Immature natural killer cell (primary cell): Measurements from ENCODE around the gene TAL2. TPM values are rescaled to one million over a fixed set of nuclear protein-coding genes. Genes with fewer than 3 reads are reported as not detected.

ENCODE experiments used
- DNase-seq, 3 donors: peaks; one replicate each; pipeline ENCODE4 v3.0.0; 2022; ENCODE audit warnings: mixed read lengths in 1 of 3
- H3K27ac Mint-ChIP-seq, 6 donors: one replicate each; pipeline ENCODE4 v1.8.0; 2020; ENCODE audit warnings: mixed read lengths in 6 of 6, mild to moderate bottlenecking in 5 of 6, inconsistent platforms in 4 of 6, moderate library complexity in 3 of 6
- H3K27me3 Mint-ChIP-seq, 3 donors: one replicate each; pipeline ENCODE4 v1.8.0; 2020 to 2021; ENCODE audit warnings: low read depth in 3 of 3, mild to moderate bottlenecking in 3 of 3, mixed read lengths in 3 of 3, moderate library complexity in 3 of 3, inconsistent platforms in 1 of 3
- H3K36me3 Mint-ChIP-seq, 3 donors: one replicate each; pipeline ENCODE4 v1.8.0; 2020; ENCODE audit warnings: mixed read lengths in 3 of 3, inconsistent platforms in 2 of 3, mild to moderate bottlenecking in 2 of 3
- H3K4me1 Mint-ChIP-seq, 2 donors: one replicate each; pipeline ENCODE4 v1.8.0; 2020; ENCODE audit warnings: inconsistent platforms in 2 of 2, mild to moderate bottlenecking in 2 of 2, mixed read lengths in 2 of 2, moderate library complexity in 1 of 2
- H3K4me3 Mint-ChIP-seq, 5 donors: one replicate each; pipeline ENCODE4 v1.8.0; 2020; ENCODE audit warnings: mild to moderate bottlenecking in 5 of 5, mixed read lengths in 5 of 5, inconsistent platforms in 3 of 5, moderate library complexity in 3 of 5
- H3K9me3 Mint-ChIP-seq, 6 donors: one replicate each; pipeline ENCODE4 v1.8.0; 2020; ENCODE audit warnings: mild to moderate bottlenecking in 6 of 6, mixed read lengths in 6 of 6, inconsistent platforms in 4 of 6, moderate library complexity in 3 of 6
- polyA plus RNA-seq, 3 donors: library from polyadenylated mRNA; unstranded; fragments of 300-500 nt; fragmentation: Illumina TruSeq; gene quantifications; one replicate each; pipeline ENCODE4 v1.2.3, GENCODE V29; 2021

TAL2 gene
- polyA plus RNA-seq, 3 donors from 2014 or later, result not detected

- H3K27me3 Mint-ChIP-seq, result peaks cover 0 to 6% (median 2%) of the 10 kb centered on the region in 3 donors
- peaks cover 0 to 4% (median 0%) of the 10 kb centered on the region in 3 donors for H3K36me3 Mint-ChIP-seq
- H3K4me3 Mint-ChIP-seq, result no peak overlapping the region
- no peak overlapping the region for H3K27ac Mint-ChIP-seq
- H3K4me1 Mint-ChIP-seq, result no peaks in the 10 kb centered on the region
- H3K9me3 Mint-ChIP-seq, result no peaks in the 10 kb centered on the region
- no peak for DNase-seq
Measured at GRCh38 chr9:105681313-105681712, 19.1 kb downstream of the TAL2 start.

GRCh38 chr9:105681724-105682123, 19.5 kb downstream of the TAL2 start:
- H3K36me3 Mint-ChIP-seq, result peaks cover 0 to 4% (median 0%) of the 10 kb centered on the region in 3 donors
- no peaks in the 10 kb centered on the region for H3K9me3 Mint-ChIP-seq
- no peak for DNase-seq
- H3K27ac Mint-ChIP-seq, result no peak overlapping the region
- peaks cover 0 to 6% (median 2%) of the 10 kb centered on the region in 3 donors for H3K27me3 Mint-ChIP-seq
- no peaks in the 10 kb centered on the region for H3K4me1 Mint-ChIP-seq
- H3K4me3 Mint-ChIP-seq, result no peak overlapping the region

- DNase-seq, result no peak
- Mint-ChIP-seq H3K36me3 (peaks cover 0 to 4% (median 0%) of the 10 kb centered on the region in 3 donors), H3K27me3 (peaks cover 0 to 6% (median 2%) of the 10 kb centered on the region in 3 donors), H3K4me1 (no peaks in the 10 kb centered on the region), H3K4me3 (no peak overlapping the region), H3K9me3 (no peaks in the 10 kb centered on the region), H3K27ac (no peak overlapping the region)
Measured at GRCh38 chr9:105683688-105684275, 21.5 kb downstream of the TAL2 start.

GRCh38 chr9:105686936-105687335, 24.7 kb downstream of the TAL2 start:
- Mint-ChIP-seq H3K27ac (no peak overlapping the region), H3K4me3 (no peak overlapping the region), H3K36me3 (peaks cover 0 to 4% (median 0%) of the 10 kb centered on the region in 3 donors), H3K27me3 (peaks cover 2 to 11% (median 2%) of the 10 kb centered on the region in 3 donors), H3K9me3 (no peaks in the 10 kb centered on the region), H3K4me1 (no peaks in the 10 kb centered on the region)
- DNase-seq, result no peak

- Mint-ChIP-seq H3K9me3 (no peaks in the 10 kb centered on the region), H3K36me3 (no peaks in the 10 kb centered on the region), H3K4me1 (peaks cover 18 to 19% of the 10 kb centered on the region in 2 donors), H3K27ac (no peak overlapping the region), H3K4me3 (no peak overlapping the region), H3K27me3 (peaks cover 7 to 13% (median 10%) of the 10 kb centered on the region in 3 donors)
- DNase-seq, result no peak
Measured at GRCh38 chr9:105690742-105691141, 28.5 kb downstream of the TAL2 start.

- Mint-ChIP-seq H3K4me3 (peak overlapping the region; percentile 81 to 90 (median 87)), H3K27me3 (peaks cover 7 to 13% (median 10%) of the 10 kb centered on the region in 3 donors), H3K9me3 (no peaks in the 10 kb centered on the region), H3K36me3 (no peaks in the 10 kb centered on the region), H3K4me1 (peaks cover 19 to 21% of the 10 kb centered on the region in 2 donors), H3K27ac (peak overlapping the region in 2 of 6 donors; percentile 3 to 9)
- peak; percentile 9 to 14 (median 13) for DNase-seq
Measured at GRCh38 chr9:105693435-105694189, 31.4 kb downstream of the TAL2 start.

DNA sequence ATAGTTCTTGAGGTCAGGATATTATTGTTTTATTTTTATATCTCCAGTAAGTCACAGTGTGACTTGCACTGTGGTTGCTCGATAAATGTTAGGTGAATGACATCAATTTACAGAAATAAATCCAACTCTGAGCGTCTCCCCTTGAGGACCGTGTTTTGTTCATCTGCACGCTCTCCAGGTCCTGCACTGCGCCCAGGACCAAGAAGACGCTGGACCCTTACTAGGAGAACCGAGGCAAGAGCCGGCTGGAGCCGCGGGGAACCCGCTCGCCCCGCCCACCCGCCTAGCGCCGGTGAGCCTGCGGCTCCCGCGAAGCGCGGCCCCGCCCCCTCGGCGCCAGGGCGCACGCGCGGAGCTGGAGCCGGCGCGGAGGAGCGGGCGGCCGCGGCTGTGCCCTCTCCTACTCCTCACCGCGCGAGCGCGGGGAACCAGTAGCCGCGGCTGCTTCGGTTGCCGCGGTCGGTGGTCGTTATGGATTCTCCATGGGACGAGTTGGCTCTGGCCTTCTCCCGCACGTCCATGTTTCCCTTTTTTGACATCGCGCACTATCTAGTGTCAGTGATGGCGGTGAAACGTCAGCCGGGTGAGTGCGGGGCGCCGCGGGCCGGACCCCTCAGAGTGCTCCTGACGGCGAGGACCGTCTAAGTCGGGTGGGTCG, 32.1 kb downstream of the TAL2 start, which contains the start of gene TMEM38B:
TMEM38B (plus strand) TSS at position 352 of the 658 bp plus-strand sequence; CDS start at position 472, 120 bp downstream.
- Mint-ChIP-seq H3K4me3 (peak within 1 kb of the TSS; percentile 87 to 92 (median 90)), H3K4me1 (peaks cover 19 to 21% of the 10 kb centered on the region in 2 donors), H3K27ac (peak within 1 kb of the TSS; percentile 50 to 82 (median 80)), H3K9me3 (no peaks in the 10 kb centered on the region), H3K36me3 (no peaks in the 10 kb centered on the region), H3K27me3 (peaks cover 7 to 11% (median 10%) of the 10 kb centered on the region in 3 donors)
- peak; percentile 78 to 83 (median 82) for DNase-seq

GRCh38 chr9:105694848-105695581, 32.8 kb downstream of the TAL2 start:
- Mint-ChIP-seq H3K9me3 (no peaks in the 10 kb centered on the region), H3K27ac (peak overlapping the region; percentile 12 to 82 (median 80))

DNA sequence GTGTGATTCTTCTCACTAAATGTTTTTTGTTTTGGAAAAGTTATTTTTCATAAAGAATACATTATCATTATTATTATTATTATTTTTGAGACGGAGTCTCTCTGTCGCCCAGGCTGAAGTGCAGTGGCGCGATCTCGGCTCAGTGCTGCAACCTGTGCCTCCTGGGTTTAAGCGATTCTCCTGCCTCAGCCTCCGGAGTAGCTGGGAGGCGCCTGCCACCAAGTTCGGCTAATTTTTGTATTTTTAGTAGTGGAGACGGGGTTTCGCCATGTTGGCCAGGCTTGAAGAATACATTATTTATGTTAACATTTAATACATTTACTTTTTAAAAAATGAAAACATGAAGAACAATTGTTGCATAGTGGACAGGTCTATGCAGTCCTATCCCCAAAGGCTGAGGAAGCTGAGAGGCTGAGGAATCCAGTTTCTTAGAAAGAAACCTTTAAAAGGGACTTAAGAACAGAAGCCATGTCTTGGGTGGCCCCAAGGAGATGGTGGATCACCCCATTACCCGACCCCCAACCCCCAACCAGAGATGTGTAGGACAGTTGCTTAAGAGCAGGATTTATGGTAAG, 34.0 kb downstream of the TAL2 start:
- Mint-ChIP-seq H3K4me3 (no peak overlapping the region), H3K27me3 (peaks cover 5 to 10% (median 8%) of the 10 kb centered on the region in 3 donors), H3K4me1 (peaks cover 19 to 21% of the 10 kb centered on the region in 2 donors), H3K9me3 (no peaks in the 10 kb centered on the region), H3K36me3 (no peaks in the 10 kb centered on the region), H3K27ac (no peak overlapping the region)
- no peak for DNase-seq

More at GRCh38 chr9:105694848-105695581, 32.8 kb downstream of the TAL2 start:
- Mint-ChIP-seq H3K27me3 (peaks cover 7 to 10% (median 8%) of the 10 kb centered on the region in 3 donors), H3K4me1 (peaks cover 19 to 21% of the 10 kb centered on the region in 2 donors), H3K4me3 (peak overlapping the region; percentile 87 to 92 (median 90)), H3K36me3 (no peaks in the 10 kb centered on the region)
- peak; percentile 56 to 62 (median 60) for DNase-seq

DNA sequence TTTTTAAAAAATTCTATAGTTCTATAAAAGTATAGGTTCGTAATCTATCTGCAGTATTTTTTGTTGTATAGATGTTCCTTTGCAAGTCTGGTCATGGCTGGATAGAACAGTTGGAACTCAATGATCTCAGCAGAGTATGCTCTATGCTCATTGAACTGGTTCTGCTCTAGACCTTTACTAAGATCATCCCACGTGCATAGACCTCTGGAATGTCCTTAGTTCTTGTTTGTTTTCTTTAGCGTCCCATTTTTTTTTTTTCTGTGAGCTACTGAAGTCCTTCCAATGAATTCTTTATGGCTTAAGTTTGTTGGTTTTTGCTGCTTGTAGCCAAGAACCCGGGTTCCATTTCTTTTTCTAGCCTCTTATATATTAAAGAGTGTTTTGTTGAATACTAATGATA, 35.6 kb downstream of the TAL2 start:
- Mint-ChIP-seq H3K36me3 (no peaks in the 10 kb centered on the region), H3K4me3 (no peak overlapping the region), H3K27me3 (peaks cover 5 to 8% (median 5%) of the 10 kb centered on the region in 3 donors), H3K4me1 (peaks cover 19 to 21% of the 10 kb centered on the region in 2 donors), H3K27ac (no peak overlapping the region), H3K9me3 (no peaks in the 10 kb centered on the region)
- no peak for DNase-seq

- H3K4me1 Mint-ChIP-seq, result peaks cover 18% of the 10 kb centered on the region in 2 donors
- no peak for DNase-seq
- no peaks in the 10 kb centered on the region for H3K36me3 Mint-ChIP-seq
- no peak overlapping the region for H3K4me3 Mint-ChIP-seq
- H3K27ac Mint-ChIP-seq, result no peak overlapping the region
- no peaks in the 10 kb centered on the region for H3K9me3 Mint-ChIP-seq
- peaks cover 4 to 6% (median 5%) of the 10 kb centered on the region in 3 donors for H3K27me3 Mint-ChIP-seq
Measured at GRCh38 chr9:105698348-105698870, 36.2 kb downstream of the TAL2 start.

GRCh38 chr9:105700668-105701067, 38.4 kb downstream of the TAL2 start:
- Mint-ChIP-seq H3K27me3 (no peaks in the 10 kb centered on the region), H3K4me1 (peaks cover 2% of the 10 kb centered on the region in 2 donors), H3K27ac (no peak overlapping the region), H3K9me3 (no peaks in the 10 kb centered on the region), H3K36me3 (no peaks in the 10 kb centered on the region), H3K4me3 (no peak overlapping the region)
- DNase-seq, result no peak

GRCh38 chr9:105701145-105701544, 38.9 kb downstream of the TAL2 start:
- Mint-ChIP-seq H3K9me3 (no peaks in the 10 kb centered on the region), H3K27me3 (no peaks in the 10 kb centered on the region), H3K4me3 (no peak overlapping the region), H3K36me3 (peaks cover 0 to 2% (median 0%) of the 10 kb centered on the region in 3 donors), H3K27ac (no peak overlapping the region), H3K4me1 (no peaks in the 10 kb centered on the region)
- no peak for DNase-seq
